Measurements from ENCODE around the gene SLC6A9.

DNA sequence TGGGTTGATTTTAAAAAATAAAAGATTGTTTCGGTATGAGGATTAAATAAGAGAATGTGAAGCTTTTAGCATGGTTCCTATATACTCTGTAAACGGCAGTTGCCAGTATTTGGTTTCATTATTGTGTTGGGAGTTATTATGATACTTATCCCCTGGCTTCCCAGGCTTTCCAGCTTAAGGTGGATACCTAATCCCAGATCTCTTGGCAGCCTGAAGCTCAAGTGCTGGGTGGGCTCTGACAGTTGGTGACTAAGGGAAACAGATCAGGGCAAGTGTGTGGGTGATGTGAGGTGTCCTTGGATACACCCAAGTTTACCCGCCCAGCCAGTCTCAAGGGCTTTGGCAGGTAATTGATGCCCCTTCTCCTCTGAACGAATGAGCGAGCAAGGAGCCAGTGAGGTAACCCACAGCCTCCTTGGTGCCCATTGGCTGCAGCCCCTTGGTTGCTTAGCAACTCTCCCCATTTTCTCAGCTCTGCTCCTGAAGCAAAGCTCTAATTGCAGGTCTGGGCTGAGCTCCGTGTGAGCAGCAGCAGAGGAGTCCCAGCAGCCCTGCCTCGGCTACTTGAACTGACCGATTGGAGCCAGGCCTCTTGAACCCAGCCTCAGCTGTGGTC lies 78.4 kb downstream of the SLC6A9 start:
- TF ChIP-seq, protein P1, sequence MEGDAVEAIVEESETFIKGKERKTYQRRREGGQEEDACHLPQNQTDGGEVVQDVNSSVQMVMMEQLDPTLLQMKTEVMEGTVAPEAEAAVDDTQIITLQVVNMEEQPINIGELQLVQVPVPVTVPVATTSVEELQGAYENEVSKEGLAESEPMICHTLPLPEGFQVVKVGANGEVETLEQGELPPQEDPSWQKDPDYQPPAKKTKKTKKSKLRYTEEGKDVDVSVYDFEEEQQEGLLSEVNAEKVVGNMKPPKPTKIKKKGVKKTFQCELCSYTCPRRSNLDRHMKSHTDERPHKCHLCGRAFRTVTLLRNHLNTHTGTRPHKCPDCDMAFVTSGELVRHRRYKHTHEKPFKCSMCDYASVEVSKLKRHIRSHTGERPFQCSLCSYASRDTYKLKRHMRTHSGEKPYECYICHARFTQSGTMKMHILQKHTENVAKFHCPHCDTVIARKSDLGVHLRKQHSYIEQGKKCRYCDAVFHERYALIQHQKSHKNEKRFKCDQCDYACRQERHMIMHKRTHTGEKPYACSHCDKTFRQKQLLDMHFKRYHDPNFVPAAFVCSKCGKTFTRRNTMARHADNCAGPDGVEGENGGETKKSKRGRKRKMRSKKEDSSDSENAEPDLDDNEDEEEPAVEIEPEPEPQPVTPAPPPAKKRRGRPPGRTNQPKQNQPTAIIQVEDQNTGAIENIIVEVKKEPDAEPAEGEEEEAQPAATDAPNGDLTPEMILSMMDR (IDR thresholded peaks at IDR 0.05), result no peak
- TF ChIP-seq POLR2AphosphoS5 (IDR thresholded peaks at IDR 0.05; ENCODE audit: low read depth, low read length), result no peak
- TF ChIP-seq, protein P2, sequence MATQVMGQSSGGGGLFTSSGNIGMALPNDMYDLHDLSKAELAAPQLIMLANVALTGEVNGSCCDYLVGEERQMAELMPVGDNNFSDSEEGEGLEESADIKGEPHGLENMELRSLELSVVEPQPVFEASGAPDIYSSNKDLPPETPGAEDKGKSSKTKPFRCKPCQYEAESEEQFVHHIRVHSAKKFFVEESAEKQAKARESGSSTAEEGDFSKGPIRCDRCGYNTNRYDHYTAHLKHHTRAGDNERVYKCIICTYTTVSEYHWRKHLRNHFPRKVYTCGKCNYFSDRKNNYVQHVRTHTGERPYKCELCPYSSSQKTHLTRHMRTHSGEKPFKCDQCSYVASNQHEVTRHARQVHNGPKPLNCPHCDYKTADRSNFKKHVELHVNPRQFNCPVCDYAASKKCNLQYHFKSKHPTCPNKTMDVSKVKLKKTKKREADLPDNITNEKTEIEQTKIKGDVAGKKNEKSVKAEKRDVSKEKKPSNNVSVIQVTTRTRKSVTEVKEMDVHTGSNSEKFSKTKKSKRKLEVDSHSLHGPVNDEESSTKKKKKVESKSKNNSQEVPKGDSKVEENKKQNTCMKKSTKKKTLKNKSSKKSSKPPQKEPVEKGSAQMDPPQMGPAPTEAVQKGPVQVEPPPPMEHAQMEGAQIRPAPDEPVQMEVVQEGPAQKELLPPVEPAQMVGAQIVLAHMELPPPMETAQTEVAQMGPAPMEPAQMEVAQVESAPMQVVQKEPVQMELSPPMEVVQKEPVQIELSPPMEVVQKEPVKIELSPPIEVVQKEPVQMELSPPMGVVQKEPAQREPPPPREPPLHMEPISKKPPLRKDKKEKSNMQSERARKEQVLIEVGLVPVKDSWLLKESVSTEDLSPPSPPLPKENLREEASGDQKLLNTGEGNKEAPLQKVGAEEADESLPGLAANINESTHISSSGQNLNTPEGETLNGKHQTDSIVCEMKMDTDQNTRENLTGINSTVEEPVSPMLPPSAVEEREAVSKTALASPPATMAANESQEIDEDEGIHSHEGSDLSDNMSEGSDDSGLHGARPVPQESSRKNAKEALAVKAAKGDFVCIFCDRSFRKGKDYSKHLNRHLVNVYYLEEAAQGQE (IDR thresholded peaks at IDR 0.05; ENCODE audit: insufficient read depth in 1 of 2, low read depth in 2 of 2, low read length in 1 of 2), result no peak
- TF ChIP-seq SIN3A (IDR thresholded peaks at IDR 0.05; ENCODE audit: borderline replicate concordance, insufficient read depth, low read depth, low read length), result no peak

All from Panc1 (cell line).